HT-29 (cell line): ENCODE data around the gene USP17L24. TPM values are rescaled to one million over a fixed set of nuclear protein-coding genes. Genes with fewer than 3 reads are reported as not detected.
"Not testable (repeated sequence)": the region's sequence is repeated elsewhere in the genome, so short reads cannot be mapped to it uniquely, and the experiment has no call there.

Experiments
- DNase-seq: peaks from one replicate; pipeline ENCODE4 v3.0.0-alpha.2; 2015; ENCODE audit warnings: low spot score
- total RNA-seq: library from RNA; depleted of rRNA; stranded (reverse); fragments of >200 nt; shearing (Covaris generic); gene quantifications from 2 replicates; pipeline ENCODE4 v1.2.3, GENCODE V29; 2014; rRNA removed

The USP17L24 gene
- not detected in 2 replicates for total RNA-seq

DNA sequence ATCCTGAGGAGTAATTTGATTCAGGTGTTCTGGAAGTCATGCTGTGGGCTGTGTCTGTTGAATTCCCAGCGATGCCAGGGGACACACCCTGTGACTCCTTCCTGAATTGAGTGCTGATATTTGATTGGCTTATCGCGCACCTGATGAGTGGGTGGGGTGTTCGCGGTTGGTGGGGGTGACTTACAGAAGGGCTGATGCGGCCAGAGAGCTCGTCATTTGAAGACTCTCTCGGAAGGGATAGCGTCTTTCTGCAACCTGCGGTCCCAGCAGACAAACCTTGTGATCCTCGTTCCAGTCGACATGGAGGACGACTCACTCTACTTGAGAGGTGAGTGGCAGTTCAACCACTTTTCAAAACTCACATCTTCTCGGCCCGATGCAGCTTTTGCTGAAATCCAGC is at the start of gene USP17L24:
TSS of gene USP17L24 (plus strand) at position 301 of the 400 bp plus-strand sequence. CDS start at position 301, 0 bp downstream.
- DNase-seq, result not testable (repeated sequence)

- DNase-seq, result not testable (repeated sequence)
Observed at GRCh38 chr4:9324191-9324590, 774 bp upstream of the USP17L24 start.

DNA sequence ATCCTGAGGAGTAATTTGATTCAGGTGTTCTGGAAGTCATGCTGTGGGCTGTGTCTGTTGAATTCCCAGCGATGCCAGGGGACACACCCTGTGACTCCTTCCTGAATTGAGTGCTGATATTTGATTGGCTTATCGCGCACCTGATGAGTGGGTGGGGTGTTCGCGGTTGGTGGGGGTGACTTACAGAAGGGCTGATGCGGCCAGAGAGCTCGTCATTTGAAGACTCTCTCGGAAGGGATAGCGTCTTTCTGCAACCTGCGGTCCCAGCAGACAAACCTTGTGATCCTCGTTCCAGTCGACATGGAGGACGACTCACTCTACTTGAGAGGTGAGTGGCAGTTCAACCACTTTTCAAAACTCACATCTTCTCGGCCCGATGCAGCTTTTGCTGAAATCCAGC is 4.6 kb downstream of the USP17L24 start, which contains the start of gene USP17L25:
TSS of gene USP17L25 (plus strand) at position 301 of the 400 bp plus-strand sequence. CDS start at position 301, 0 bp downstream.
- not testable (repeated sequence) for DNase-seq

DNA sequence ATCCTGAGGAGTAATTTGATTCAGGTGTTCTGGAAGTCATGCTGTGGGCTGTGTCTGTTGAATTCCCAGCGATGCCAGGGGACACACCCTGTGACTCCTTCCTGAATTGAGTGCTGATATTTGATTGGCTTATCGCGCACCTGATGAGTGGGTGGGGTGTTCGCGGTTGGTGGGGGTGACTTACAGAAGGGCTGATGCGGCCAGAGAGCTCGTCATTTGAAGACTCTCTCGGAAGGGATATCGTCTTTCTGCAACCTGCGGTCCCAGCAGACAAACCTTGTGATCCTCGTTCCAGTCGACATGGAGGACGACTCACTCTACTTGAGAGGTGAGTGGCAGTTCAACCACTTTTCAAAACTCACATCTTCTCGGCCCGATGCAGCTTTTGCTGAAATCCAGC is 9.4 kb downstream of the USP17L24 start, which contains the start of gene USP17L26:
TSS of gene USP17L26 (plus strand) at position 301 of the 400 bp plus-strand sequence. CDS start at position 301, 0 bp downstream.
- not testable (repeated sequence) for DNase-seq

DNA sequence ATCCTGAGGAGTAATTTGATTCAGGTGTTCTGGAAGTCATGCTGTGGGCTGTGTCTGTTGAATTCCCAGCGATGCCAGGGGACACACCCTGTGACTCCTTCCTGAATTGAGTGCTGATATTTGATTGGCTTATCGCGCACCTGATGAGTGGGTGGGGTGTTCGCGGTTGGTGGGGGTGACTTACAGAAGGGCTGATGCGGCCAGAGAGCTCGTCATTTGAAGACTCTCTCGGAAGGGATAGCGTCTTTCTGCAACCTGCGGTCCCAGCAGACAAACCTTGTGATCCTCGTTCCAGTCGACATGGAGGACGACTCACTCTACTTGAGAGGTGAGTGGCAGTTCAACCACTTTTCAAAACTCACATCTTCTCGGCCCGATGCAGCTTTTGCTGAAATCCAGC is 14.1 kb downstream of the USP17L24 start, which contains the start of gene USP17L5:
TSS of gene USP17L5 (plus strand) at position 301 of the 400 bp plus-strand sequence. CDS start at position 301, 0 bp downstream.
- not testable (repeated sequence) for DNase-seq

DNA sequence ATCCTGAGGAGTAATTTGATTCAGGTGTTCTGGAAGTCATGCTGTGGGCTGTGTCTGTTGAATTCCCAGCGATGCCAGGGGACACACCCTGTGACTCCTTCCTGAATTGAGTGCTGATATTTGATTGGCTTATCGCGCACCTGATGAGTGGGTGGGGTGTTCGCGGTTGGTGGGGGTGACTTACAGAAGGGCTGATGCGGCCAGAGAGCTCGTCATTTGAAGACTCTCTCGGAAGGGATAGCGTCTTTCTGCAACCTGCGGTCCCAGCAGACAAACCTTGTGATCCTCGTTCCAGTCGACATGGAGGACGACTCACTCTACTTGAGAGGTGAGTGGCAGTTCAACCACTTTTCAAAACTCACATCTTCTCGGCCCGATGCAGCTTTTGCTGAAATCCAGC is 18.9 kb downstream of the USP17L24 start, which contains the start of gene USP17L27:
TSS of gene USP17L27 (plus strand) at position 301 of the 400 bp plus-strand sequence. CDS start at position 301, 0 bp downstream.
- DNase-seq, result not testable (repeated sequence)

GRCh38 chr4:9348593-9348992 is 23.6 kb downstream of the USP17L24 start, which contains the start of gene USP17L28:
Gene USP17L28 (plus strand): TSS chr4:9348893. CDS start chr4:9348893, 0 bp downstream.
- not testable (repeated sequence) for DNase-seq

GRCh38 chr4:9350866-9351265 is 25.9 kb downstream of the USP17L24 start:
- not testable (repeated sequence) for DNase-seq

DNA sequence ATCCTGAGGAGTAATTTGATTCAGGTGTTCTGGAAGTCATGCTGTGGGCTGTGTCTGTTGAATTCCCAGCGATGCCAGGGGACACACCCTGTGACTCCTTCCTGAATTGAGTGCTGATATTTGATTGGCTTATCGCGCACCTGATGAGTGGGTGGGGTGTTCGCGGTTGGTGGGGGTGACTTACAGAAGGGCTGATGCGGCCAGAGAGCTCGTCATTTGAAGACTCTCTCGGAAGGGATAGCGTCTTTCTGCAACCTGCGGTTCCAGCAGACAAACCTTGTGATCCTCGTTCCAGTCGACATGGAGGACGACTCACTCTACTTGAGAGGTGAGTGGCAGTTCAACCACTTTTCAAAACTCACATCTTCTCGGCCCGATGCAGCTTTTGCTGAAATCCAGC is 28.4 kb downstream of the USP17L24 start, which contains the start of gene USP17L29:
TSS of gene USP17L29 (plus strand) at position 301 of the 400 bp plus-strand sequence. CDS start at position 301, 0 bp downstream.
- not testable (repeated sequence) for DNase-seq

DNA sequence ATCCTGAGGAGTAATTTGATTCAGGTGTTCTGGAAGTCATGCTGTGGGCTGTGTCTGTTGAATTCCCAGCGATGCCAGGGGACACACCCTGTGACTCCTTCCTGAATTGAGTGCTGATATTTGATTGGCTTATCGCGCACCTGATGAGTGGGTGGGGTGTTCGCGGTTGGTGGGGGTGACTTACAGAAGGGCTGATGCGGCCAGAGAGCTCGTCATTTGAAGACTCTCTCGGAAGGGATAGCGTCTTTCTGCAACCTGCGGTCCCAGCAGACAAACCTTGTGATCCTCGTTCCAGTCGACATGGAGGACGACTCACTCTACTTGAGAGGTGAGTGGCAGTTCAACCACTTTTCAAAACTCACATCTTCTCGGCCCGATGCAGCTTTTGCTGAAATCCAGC is 37.9 kb downstream of the USP17L24 start, which contains the start of gene USP17L30:
TSS of gene USP17L30 (plus strand) at position 301 of the 400 bp plus-strand sequence. CDS start at position 301, 0 bp downstream.
- not testable (repeated sequence) for DNase-seq

Other genes with a start within 250 kb of the USP17L24 start
- not detected in 2 replicates for gene FAM90A26, start 154.8 kb upstream of the USP17L24 start, total RNA-seq
- gene USP17L10, start 114.5 kb upstream of the USP17L24 start, total RNA-seq, result not detected in 2 replicates
- not detected in 2 replicates for gene USP17L11, start 109.8 kb upstream of the USP17L24 start, total RNA-seq
- not detected in 2 replicates for gene USP17L12, start 105.0 kb upstream of the USP17L24 start, total RNA-seq
- not detected in 2 replicates for gene USP17L13, start 100.3 kb upstream of the USP17L24 start, total RNA-seq
- gene USP17L15, start 90.8 kb upstream of the USP17L24 start, total RNA-seq, result not detected in 2 replicates
- gene USP17L17, start 81.3 kb upstream of the USP17L24 start, total RNA-seq, result not detected in 2 replicates
- not detected in 2 replicates for gene USP17L18, start 76.5 kb upstream of the USP17L24 start, total RNA-seq
- gene USP17L19, start 71.8 kb upstream of the USP17L24 start, total RNA-seq, result not detected in 2 replicates
- gene USP17L20, start 67.0 kb upstream of the USP17L24 start, total RNA-seq, result not detected in 2 replicates
- gene USP17L21, start 62.3 kb upstream of the USP17L24 start, total RNA-seq, result not detected in 2 replicates
- gene USP17L22, start 57.5 kb upstream of the USP17L24 start, total RNA-seq, result 0.39 TPM in 1 of 2 replicates, not detected in the other
- not detected in 2 replicates for gene USP17L25, start 4.7 kb downstream of the USP17L24 start, total RNA-seq
- gene USP17L26, start 9.5 kb downstream of the USP17L24 start, total RNA-seq, result not detected in 2 replicates
- gene USP17L5, start 14.2 kb downstream of the USP17L24 start, total RNA-seq, result not detected in 2 replicates
- not detected in 2 replicates for gene USP17L27, start 19.0 kb downstream of the USP17L24 start, total RNA-seq
- gene USP17L28, start 23.7 kb downstream of the USP17L24 start, total RNA-seq, result not detected in 2 replicates
- gene USP17L29, start 28.5 kb downstream of the USP17L24 start, total RNA-seq, result not detected in 2 replicates
- gene USP17L30, start 38.0 kb downstream of the USP17L24 start, total RNA-seq, result not detected in 2 replicates
- not detected in 2 replicates for gene DEFB131A, start 119.2 kb downstream of the USP17L24 start, total RNA-seq